Measurements from ENCODE around the gene INVS. TPM values are rescaled to one million over a fixed set of nuclear protein-coding genes. Genes with fewer than 3 reads are reported as not detected.
"Not testable (repeated sequence)": the region's sequence is repeated elsewhere in the genome, so short reads cannot be mapped to it uniquely, and the experiment has no call there.

Gene INVS
- total RNA-seq, 2 donors from 2014 or later = 17.7 to 29.7 TPM

- intact Hi-C loops (cut with DNase I) = no loop called here
- Histone ChIP-seq H3K4me1 (replicated peaks) (no peaks in the 10 kb centered on the region), H3K36me3 (no peaks in the 10 kb centered on the region), H3K9me3 (no peaks in the 10 kb centered on the region), H3K4me3 (no peak overlapping the region), H3K27me3 (replicated peaks; ENCODE audit: insufficient read depth) (no peaks in the 10 kb centered on the region), H3K27ac (no peak overlapping the region)
- TF ChIP-seq POLR2A (IDR thresholded peaks at IDR 0.05) = no peak
- TF ChIP-seq CTCF (IDR thresholded peaks at IDR 0.05) = no peak
- no peak for TF ChIP-seq POLR2AphosphoS5 (IDR thresholded peaks at IDR 0.05)
- DNase-seq (ENCODE audit: low spot score) = no peak
Observed at GRCh38 chr9:100129772-100130171, 30.7 kb downstream of the INVS start.

- intact Hi-C loops (cut with DNase I) = no loop called here
- Histone ChIP-seq H3K4me3 (no peak overlapping the region), H3K4me1 (replicated peaks) (no peaks in the 10 kb centered on the region), H3K27me3 (replicated peaks; ENCODE audit: insufficient read depth) (no peaks in the 10 kb centered on the region), H3K9me3 (no peaks in the 10 kb centered on the region), H3K27ac (no peak overlapping the region), H3K36me3 (no peaks in the 10 kb centered on the region)
- WGBS = 76% methylated on average over 1 of the region's 1 CpG
- DNase-seq (ENCODE audit: low spot score) = no peak
- no peak for TF ChIP-seq POLR2AphosphoS5 (IDR thresholded peaks at IDR 0.05)
- no peak for TF ChIP-seq POLR2A (IDR thresholded peaks at IDR 0.05)
- TF ChIP-seq CTCF (IDR thresholded peaks at IDR 0.05) = no peak
Observed at GRCh38 chr9:100131216-100131615, 32.2 kb downstream of the INVS start.

- WGBS = 83% methylated on average over 3 of the region's 3 CpGs
- Histone ChIP-seq H3K9me3 (no peaks in the 10 kb centered on the region), H3K27me3 (replicated peaks; ENCODE audit: insufficient read depth) (no peaks in the 10 kb centered on the region), H3K27ac (no peak overlapping the region), H3K4me3 (no peak overlapping the region), H3K4me1 (replicated peaks) (no peaks in the 10 kb centered on the region), H3K36me3 (no peaks in the 10 kb centered on the region)
- intact Hi-C loops (cut with DNase I) = no loop called here
- no peak for DNase-seq (ENCODE audit: low spot score)
- TF ChIP-seq CTCF (IDR thresholded peaks at IDR 0.05) = no peak
- no peak for TF ChIP-seq POLR2AphosphoS5 (IDR thresholded peaks at IDR 0.05)
- TF ChIP-seq POLR2A (IDR thresholded peaks at IDR 0.05) = no peak
Observed at GRCh38 chr9:100131875-100132430, 32.9 kb downstream of the INVS start.

- Histone ChIP-seq H3K9me3 (no peaks in the 10 kb centered on the region), H3K27ac (no peak overlapping the region), H3K4me3 (no peak overlapping the region), H3K36me3 (no peaks in the 10 kb centered on the region), H3K27me3 (replicated peaks; ENCODE audit: insufficient read depth) (no peaks in the 10 kb centered on the region), H3K4me1 (replicated peaks) (no peaks in the 10 kb centered on the region)
- intact Hi-C loops (cut with DNase I) = no loop called here
- DNase-seq (ENCODE audit: low spot score) = no peak
- TF ChIP-seq CTCF (IDR thresholded peaks at IDR 0.05) (no peak), POLR2AphosphoS5 (IDR thresholded peaks at IDR 0.05) (no peak), POLR2A (IDR thresholded peaks at IDR 0.05) (no peak)
- 89% methylated on average over 3 of the region's 3 CpGs for WGBS
Observed at GRCh38 chr9:100134731-100135130, 35.7 kb downstream of the INVS start.

- DNase-seq (ENCODE audit: low spot score); H3K27ac ChIP-seq; H3K9me3 ChIP-seq; intact Hi-C loops (cut with DNase I); H3K36me3 ChIP-seq; H3K4me1 ChIP-seq (replicated peaks); H3K27me3 ChIP-seq (replicated peaks; ENCODE audit: insufficient read depth); H3K4me3 ChIP-seq: not testable (repeated sequence)
- 93% methylated on average over 5 of the region's 5 CpGs for WGBS
Observed at GRCh38 chr9:100136799-100137198, 37.8 kb downstream of the INVS start.

GRCh38 chr9:100140303-100140702, 41.3 kb downstream of the INVS start:
- intact Hi-C loops (cut with DNase I); H3K27me3 ChIP-seq (replicated peaks; ENCODE audit: insufficient read depth): not testable (repeated sequence)
- 97% methylated on average over 6 of the region's 6 CpGs for WGBS

GRCh38 chr9:100141862-100142261, 42.8 kb downstream of the INVS start:
- H3K4me3 ChIP-seq; H3K4me1 ChIP-seq (replicated peaks); intact Hi-C loops (cut with DNase I); H3K36me3 ChIP-seq; DNase-seq (ENCODE audit: low spot score); H3K27me3 ChIP-seq (replicated peaks; ENCODE audit: insufficient read depth); H3K9me3 ChIP-seq; H3K27ac ChIP-seq: not testable (repeated sequence)
- 93% methylated on average over 9 of the region's 9 CpGs for WGBS

More at GRCh38 chr9:100140303-100140702, 41.3 kb downstream of the INVS start:
- H3K4me3 ChIP-seq; H3K4me1 ChIP-seq (replicated peaks); DNase-seq (ENCODE audit: low spot score); H3K27ac ChIP-seq; H3K36me3 ChIP-seq; H3K9me3 ChIP-seq: not testable (repeated sequence)

GRCh38 chr9:100145167-100145934, 46.3 kb downstream of the INVS start:
- H3K4me3 ChIP-seq; intact Hi-C loops (cut with DNase I); H3K36me3 ChIP-seq; H3K27me3 ChIP-seq (replicated peaks; ENCODE audit: insufficient read depth); H3K9me3 ChIP-seq; H3K27ac ChIP-seq; DNase-seq (ENCODE audit: low spot score); H3K4me1 ChIP-seq (replicated peaks): not testable (repeated sequence)
- WGBS = 92% methylated on average over 15 of the region's 15 CpGs

Measured in prostate gland (tissue), 2 donors.